Measurements from ENCODE around the gene KREMEN1.
"Not testable (repeated sequence)": the region's sequence is repeated elsewhere in the genome, so short reads cannot be mapped to it uniquely, and the experiment has no call there.

KREMEN1 gene

GRCh38 chr22:29072979-29073617 lies at the start of gene KREMEN1:
KREMEN1 (plus strand) TSS chr22:29073035; CDS start chr22:29073131, 96 bp downstream.
- no peak for DNase-seq (ENCODE audit: low read depth in 2 of 2)

DNA sequence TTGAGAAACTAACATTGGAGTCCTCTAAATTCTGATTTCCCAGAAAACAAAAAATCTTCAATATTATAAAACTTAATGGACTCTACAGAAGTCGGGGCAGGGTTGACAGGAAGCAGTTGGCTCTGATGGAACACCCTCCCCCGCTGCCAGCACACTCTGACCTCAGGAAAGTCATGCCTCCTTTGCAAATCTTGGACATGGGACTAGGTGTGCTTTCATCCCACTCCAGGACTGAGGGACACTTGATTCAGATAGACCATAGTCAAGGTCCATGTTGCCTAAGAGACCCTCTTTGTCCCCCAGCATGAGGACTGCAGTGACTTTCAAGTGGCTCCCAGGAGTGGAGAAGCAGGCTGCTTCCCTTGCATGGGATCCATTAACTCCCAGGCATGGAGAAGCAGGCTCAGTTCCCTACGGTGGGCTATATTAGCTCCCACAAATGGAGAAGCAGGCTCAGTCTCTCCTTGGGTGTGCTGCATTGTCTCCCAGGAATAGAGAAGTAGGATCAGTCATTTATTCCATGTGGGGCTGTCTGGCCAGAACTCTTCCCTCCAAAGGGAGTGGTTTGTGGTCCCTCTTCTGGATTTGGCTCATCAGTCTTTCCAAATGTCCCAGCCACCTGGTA lies 49.6 kb upstream of the KREMEN1 start:
- no peak for DNase-seq (ENCODE audit: low read depth in 2 of 2)

GRCh38 chr22:29026579-29026978 lies 46.3 kb upstream of the KREMEN1 start:
- no peak for DNase-seq (ENCODE audit: low read depth in 2 of 2)

DNA sequence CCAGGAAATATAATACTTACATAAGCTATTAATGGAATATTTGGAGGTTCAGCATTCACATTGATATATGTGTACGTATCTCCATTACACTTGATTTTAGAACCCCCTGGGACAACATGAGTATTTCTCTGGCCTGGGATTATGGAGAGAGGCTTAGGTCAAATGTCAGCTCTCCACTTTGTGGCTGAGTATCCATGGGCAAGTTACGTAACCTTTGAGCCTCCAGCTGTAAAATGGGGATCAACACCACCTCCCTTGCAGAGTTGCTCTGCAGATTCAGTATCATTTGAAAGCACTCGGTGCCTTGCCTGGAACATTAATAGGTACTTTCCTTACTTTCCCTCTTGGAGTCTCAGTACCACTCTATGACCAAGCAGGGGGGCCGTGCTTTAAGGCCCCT lies 44.4 kb upstream of the KREMEN1 start:
- DNase-seq (ENCODE audit: low read depth in 2 of 2) = no peak

- no peak for DNase-seq (ENCODE audit: low read depth in 2 of 2)
These were observed 43.4 kb upstream of the KREMEN1 start for GRCh38 chr22:29029202-29030000.

- DNase-seq (ENCODE audit: low read depth in 2 of 2) = no peak
These were observed 42.7 kb upstream of the KREMEN1 start for GRCh38 chr22:29030016-29030617.

GRCh38 chr22:29030618-29031226 lies 42.1 kb upstream of the KREMEN1 start:
- DNase-seq (ENCODE audit: low read depth in 2 of 2) = no peak

GRCh38 chr22:29031227-29032011 lies 41.4 kb upstream of the KREMEN1 start:
- DNase-seq (ENCODE audit: low read depth in 2 of 2) = no peak

DNA sequence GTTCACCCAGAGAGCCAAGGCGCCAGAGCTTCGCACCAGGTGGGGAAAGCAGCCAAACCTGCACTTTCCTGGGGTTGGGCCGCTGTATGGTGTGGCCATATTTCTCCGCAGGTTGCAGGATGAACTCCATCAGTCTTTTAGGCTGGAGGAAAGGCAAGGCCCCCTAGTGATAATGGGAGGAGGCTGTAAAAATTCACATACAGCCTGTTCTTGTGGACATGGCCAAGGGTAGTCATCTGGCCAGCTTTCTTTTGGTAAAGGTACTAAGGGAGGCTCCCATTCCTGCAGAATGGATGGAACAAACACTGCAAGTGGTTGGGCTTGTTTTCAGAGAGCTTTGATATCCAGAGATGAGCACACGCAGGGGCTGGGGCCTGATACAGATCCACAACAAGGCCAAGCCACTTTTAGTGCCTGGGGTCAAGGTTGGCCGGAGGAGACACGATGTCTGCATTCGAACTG lies 40.8 kb upstream of the KREMEN1 start:
- DNase-seq (ENCODE audit: low read depth in 2 of 2) = no peak

GRCh38 chr22:29032584-29032983 lies 40.3 kb upstream of the KREMEN1 start:
- no peak for DNase-seq (ENCODE audit: low read depth in 2 of 2)

GRCh38 chr22:29037340-29037932 lies 35.4 kb upstream of the KREMEN1 start:
- DNase-seq (ENCODE audit: low read depth in 2 of 2) = no peak

- no peak for DNase-seq (ENCODE audit: low read depth in 2 of 2)
These were observed 33.7 kb upstream of the KREMEN1 start for GRCh38 chr22:29039148-29039547.

- DNase-seq (ENCODE audit: low read depth in 2 of 2) = not testable (repeated sequence)
These were observed 33.2 kb upstream of the KREMEN1 start for GRCh38 chr22:29039684-29040083.

DNA sequence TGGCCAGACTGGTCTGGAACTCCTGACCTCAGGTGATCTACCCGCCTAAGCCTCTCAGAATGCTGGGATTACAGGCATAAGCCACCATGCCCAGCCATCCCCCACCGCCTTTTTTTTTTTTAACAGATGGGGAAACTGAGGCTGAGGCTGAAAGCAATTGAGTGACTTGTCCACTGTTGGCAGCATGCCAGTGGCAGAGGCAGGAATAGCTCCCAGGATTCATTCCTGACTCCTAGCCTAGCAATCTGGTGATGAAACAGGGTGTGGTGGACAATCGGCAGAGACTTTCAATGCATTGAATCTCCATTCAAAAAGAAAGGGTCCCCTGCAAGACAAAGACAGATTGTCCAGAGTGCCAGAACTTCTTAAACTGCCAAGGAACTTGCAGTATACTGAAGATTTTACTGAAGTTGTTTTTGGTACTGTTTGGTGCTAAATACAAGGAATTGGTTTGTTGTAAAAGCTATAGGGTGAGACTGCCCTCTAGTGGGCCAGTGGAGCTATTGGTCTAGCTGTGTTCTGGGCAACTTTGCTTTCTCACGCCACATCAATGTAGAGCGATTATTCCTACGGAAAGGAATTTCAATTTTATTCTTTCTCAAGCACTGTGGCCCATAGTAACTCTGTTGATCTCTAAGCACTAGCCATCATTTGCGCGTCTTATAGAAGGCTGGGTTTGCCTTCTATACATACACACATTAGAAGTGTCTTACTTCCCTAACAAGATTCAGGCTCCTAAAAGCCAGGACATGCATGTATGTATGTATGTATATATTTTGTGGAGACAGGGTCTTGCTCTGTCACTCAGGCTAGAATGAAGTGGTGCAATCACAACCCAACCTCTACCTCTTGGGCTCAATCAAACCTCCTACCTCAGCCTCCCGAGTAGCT lies 32.2 kb upstream of the KREMEN1 start:
- DNase-seq (ENCODE audit: low read depth in 2 of 2) = peak in 1 of 2 donors; percentile 43

- DNase-seq (ENCODE audit: low read depth in 2 of 2) = no peak
These were observed 31.4 kb upstream of the KREMEN1 start for GRCh38 chr22:29041408-29041807.

DNA sequence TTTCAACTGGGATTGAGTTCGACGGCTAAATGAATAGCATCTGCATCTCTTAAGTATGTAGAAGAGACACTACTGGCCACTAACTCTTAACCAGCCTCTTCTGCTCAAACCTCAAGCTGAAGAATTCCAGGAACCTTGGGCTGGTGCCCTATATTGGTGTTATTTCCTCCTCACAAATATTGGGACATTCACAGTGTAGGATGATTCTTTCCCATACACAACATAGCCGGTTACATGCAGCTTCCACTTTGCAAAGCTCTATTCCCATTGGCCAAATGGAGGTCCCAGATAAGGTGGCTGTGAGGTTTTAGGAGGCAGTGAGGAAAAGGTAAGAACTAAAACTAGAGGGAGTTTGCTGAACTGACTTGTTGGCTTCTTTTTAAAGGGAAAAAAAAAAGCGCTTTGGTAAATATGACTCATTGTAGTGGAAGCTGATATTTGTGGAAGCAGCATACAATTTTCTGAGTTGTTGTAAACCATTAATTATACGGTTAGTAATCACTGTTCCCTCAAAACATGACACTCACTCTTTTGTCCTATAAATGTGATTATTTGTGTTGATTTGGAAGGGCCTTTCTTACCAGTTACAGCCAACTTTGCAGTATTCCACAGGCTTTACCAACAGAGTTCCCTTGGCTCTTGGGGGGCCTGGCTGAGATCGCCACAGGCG lies 28.8 kb upstream of the KREMEN1 start:
- no peak for DNase-seq (ENCODE audit: low read depth in 2 of 2)

DNA sequence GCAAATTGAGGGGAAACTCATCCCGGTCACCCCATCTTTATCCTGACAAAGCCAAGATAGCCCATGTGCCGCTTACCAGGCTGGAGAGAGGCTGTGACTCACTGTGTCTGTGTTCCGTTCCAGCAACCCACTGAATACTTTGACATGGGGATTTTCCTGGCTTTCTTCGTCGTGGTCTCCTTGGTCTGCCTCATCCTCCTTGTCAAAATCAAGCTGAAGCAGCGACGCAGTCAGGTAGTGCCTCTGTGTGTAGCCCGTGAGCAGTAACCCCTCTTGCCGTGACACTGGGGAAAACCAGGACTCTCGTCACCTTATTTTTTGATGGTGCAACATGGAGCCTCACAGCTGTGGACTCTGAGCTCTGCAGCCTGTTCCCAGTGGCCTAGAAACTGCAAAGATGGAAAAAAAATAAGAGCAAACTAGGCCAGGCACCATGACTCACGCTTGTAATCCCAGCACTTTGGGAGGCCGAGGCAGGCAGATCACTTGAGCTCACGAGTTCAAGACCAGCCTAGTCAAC lies 28.1 kb upstream of the KREMEN1 start:
- no peak for DNase-seq (ENCODE audit: low read depth in 2 of 2)

GRCh38 chr22:29048822-29049654 lies 23.8 kb upstream of the KREMEN1 start:
- DNase-seq (ENCODE audit: low read depth in 2 of 2) = no peak
